Colonic mucosa (tissue), 4 donors: Measurements from ENCODE around the gene MOB3B. TPM values are rescaled to one million over a fixed set of nuclear protein-coding genes. Genes with fewer than 3 reads are reported as not detected.

Experiments
- DNase-seq: peaks from one replicate; pipeline ENCODE4 v3.0.0-alpha.2; 2020
- H3K27ac ChIP-seq: fragments of 200-600 bp; one replicate; pipeline ENCODE4 v1.8.0; 2021
- H3K27me3 ChIP-seq: fragments of 200-600 bp; one replicate; pipeline ENCODE4 v1.8.0; 2021
- H3K36me3 ChIP-seq: fragments of 200-600 bp; one replicate; pipeline ENCODE4 v1.8.0; 2021
- H3K4me1 ChIP-seq: fragments of 200-600 bp; one replicate; pipeline ENCODE4 v1.8.0; 2021; ENCODE audit warnings: mild to moderate bottlenecking
- H3K4me3 ChIP-seq: fragments of 200-600 bp; one replicate; pipeline ENCODE4 v1.8.0; 2021
- H3K9ac ChIP-seq, 2 donors: one replicate each; pipeline ENCODE4 v1.7.0; 2013; ENCODE audit warnings: control low read depth in 2 of 2, low read depth in 2 of 2, low read length in 2 of 2
- H3K9me3 ChIP-seq: fragments of 200-600 bp; one replicate; pipeline ENCODE4 v1.8.0; 2021
- CTCF ChIP-seq: fragments of 200-600 bp; IDR thresholded peaks from one replicate; pipeline ENCODE4 v1.8.0; 2022; ENCODE audit warnings: antibody characterized with exemption, mild to moderate bottlenecking
- intact Hi-C: fragments of 100-400 bp; cut with DNase I; formaldehyde crosslinking; loops from one replicate; pipeline ENCODE4 v1.14.1; 2022
- total RNA-seq, 2 donors: library from RNA; stranded (reverse); fragmentation: NEBNext Ultra II Directional in 1 of 2; extraction: Animal tissue kit (Norgen Biotek cat#: 25700) in 1 of 2; gene quantifications; one replicate each; pipeline ENCODE4 v1.2.1, GENCODE V29; 2021
- donor health status: healthy.
- donor health status: DM: no; HTN: no; CAD: no.
- donor health status: DM: no; HTN: no; CAD: no.

MOB3B gene
- total RNA-seq, 2 donors from 2014 or later: 35.8 to 39.6 TPM

- Histone ChIP-seq H3K4me1 (peaks cover 5% of the 10 kb centered on the region), H3K9ac (peak overlapping the region in 1 of 2 donors; percentile 43), H3K9me3 (no peaks in the 10 kb centered on the region), H3K27me3 (no peaks in the 10 kb centered on the region), H3K4me3 (no peak overlapping the region), H3K36me3 (no peaks in the 10 kb centered on the region), H3K27ac (peak overlapping the region; percentile 74)
- intact Hi-C loops: no loop called here
- no peak for TF ChIP-seq CTCF
- peak; percentile 65 for DNase-seq
Observed at GRCh38 chr9:27382308-27382707, 147.3 kb downstream of the MOB3B start.

DNA sequence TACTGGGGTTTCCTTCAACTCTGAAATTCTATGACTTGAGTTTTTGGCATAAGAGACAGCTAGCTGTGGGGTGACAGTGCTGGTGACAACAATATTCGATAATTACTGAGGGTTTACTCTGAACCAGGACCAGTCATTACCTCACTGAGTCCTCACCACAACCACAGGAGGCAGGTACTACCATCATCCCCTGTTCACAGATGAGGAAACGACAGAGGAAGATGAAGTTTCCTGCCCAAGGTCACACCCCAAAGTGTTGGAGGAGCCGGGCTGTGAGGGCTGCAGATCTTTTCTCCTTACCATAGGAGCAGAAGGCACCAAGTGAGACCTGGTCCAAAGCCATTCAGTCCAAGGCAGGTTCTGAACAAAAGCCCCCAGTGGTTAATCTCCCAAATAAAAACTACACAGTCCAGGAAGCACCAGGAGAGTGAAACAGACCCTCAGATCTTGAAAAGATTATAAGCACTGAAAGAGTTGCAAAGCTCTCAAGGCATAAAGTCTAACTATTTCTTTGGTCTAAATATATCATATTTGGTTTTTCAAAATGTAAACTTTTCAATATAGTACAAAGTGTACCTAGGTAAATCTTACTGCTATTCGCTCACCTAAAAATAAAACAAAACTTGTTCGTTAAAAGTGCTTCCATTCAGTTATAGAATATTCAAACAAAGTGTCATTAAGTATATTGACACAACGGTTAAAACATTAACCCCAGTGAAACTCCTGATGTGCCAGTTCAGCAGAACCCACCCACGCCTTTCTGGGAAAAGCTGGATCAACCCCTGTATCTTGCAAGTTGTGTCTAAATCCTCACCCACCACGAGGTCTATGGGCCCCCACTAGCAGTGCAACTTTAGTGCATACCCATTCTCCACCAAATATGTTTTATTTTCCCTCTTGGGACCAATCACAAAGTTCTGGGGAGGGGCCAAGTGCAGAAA lies 150.0 kb downstream of the MOB3B start:
- no peaks in the 10 kb centered on the region for H3K36me3 ChIP-seq
- DNase-seq: peak; percentile 80
- intact Hi-C loops: no loop called here
- H3K9ac ChIP-seq: peak overlapping the region in 1 of 2 donors; percentile 22
- no peaks in the 10 kb centered on the region for H3K9me3 ChIP-seq
- H3K4me3 ChIP-seq: no peak overlapping the region
- H3K27ac ChIP-seq: peak overlapping the region; percentile 74
- H3K4me1 ChIP-seq: peaks cover 11% of the 10 kb centered on the region
- H3K27me3 ChIP-seq: no peaks in the 10 kb centered on the region
- no peak for TF ChIP-seq CTCF

- H3K4me3 ChIP-seq: no peak overlapping the region
- H3K27ac ChIP-seq: peak overlapping the region; percentile 74
- intact Hi-C loops: no loop called here
- no peak for TF ChIP-seq CTCF
- H3K36me3 ChIP-seq: no peaks in the 10 kb centered on the region
- no peaks in the 10 kb centered on the region for H3K27me3 ChIP-seq
- peaks cover 11% of the 10 kb centered on the region for H3K4me1 ChIP-seq
- H3K9me3 ChIP-seq: no peaks in the 10 kb centered on the region
- peak overlapping the region in 1 of 2 donors; percentile 47 for H3K9ac ChIP-seq
- no peak for DNase-seq
Observed at GRCh38 chr9:27377811-27378456, 151.7 kb downstream of the MOB3B start.

DNA sequence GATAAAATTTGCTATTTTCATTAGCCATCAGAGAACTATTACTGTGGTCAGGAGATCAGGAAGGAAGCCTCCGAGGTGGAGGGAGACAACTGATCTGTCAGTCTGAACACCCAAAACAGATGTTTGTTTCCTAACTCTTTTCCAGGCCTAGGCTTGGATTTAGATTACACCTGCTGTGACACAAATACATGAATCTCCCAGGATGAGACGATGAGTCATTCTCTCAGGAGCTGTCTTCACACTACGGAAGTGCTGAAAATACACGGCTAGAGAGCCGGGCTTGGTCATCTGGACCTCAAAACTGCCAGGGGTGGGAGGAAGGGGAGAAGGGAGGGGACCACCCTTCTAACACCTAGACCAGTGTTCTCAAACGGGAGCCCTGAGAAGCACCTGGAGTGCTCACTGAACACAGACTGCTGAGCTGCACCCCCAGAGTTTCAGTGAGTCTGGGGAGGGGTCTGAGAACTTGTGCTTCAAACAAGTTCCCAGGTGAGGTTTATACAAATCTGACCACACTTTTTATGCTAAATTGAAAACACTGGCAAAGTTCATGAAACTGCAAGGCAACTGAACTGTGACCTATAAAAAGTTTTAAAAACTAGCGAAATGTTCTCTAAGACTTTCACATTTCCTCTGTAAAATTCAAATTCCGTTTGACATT lies 152.3 kb downstream of the MOB3B start:
- H3K27ac ChIP-seq: no peak overlapping the region
- no peaks in the 10 kb centered on the region for H3K27me3 ChIP-seq
- DNase-seq: no peak
- no peaks in the 10 kb centered on the region for H3K9me3 ChIP-seq
- peak overlapping the region in 1 of 2 donors; percentile 47 for H3K9ac ChIP-seq
- peaks cover 11% of the 10 kb centered on the region for H3K4me1 ChIP-seq
- no peak overlapping the region for H3K4me3 ChIP-seq
- no peak for TF ChIP-seq CTCF
- intact Hi-C loops: no loop called here
- H3K36me3 ChIP-seq: no peaks in the 10 kb centered on the region

DNA sequence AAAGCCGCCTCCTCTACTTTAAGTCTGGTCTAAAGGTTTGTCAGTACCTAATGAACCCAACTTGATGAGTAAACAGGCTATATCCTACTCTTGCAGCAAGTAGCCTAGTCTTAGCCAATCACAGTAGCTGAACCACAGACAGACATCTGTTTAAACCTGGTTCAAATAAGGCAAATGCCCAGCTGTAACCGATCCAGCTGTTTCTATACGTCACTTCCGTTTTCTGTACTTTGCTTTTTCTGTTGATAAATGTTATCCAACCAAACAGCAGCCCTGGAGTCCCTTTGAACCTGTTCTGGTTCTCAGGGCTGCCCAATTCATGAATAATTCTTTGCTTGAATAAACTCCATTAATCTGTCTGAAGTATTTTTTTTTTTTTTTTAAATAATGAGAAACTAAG lies 155.8 kb downstream of the MOB3B start:
- H3K4me1 ChIP-seq: peaks cover 20% of the 10 kb centered on the region
- no peaks in the 10 kb centered on the region for H3K36me3 ChIP-seq
- intact Hi-C loops: no loop called here
- no peak for TF ChIP-seq CTCF
- no peaks in the 10 kb centered on the region for H3K27me3 ChIP-seq
- H3K9me3 ChIP-seq: no peaks in the 10 kb centered on the region
- H3K9ac ChIP-seq: no peak overlapping the region
- no peak overlapping the region for H3K4me3 ChIP-seq
- no peak for DNase-seq
- no peak overlapping the region for H3K27ac ChIP-seq
